ENCODE results near the gene COX7C.
"Not testable (repeated sequence)": the region's sequence is repeated elsewhere in the genome, so short reads cannot be mapped to it uniquely, and the experiment has no call there.

DNA sequence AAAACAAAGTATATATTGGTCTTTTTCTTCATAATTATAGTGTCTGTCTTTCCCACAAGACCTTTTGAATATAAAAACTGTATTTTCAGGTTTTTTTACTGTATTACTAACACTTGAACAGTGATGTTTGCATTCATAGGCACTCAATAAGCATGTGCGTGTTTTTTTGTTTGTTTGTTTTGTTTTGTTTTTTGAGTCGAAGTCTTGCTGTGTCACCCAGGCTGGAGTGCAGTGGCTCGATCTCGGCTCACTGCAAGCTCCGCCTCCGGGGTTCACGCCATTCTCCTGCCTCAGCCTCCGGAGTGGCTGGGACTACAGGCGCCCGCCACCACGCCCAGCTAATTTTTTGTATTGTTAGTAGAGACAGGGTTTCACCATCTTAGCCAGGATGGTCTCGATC lies 46.6 kb upstream of the COX7C start:
- TF ChIP-seq EZH2phosphoT487 (IDR thresholded peaks at IDR 0.05; ENCODE audit: insufficient read depth, low read depth); EZH2 (IDR thresholded peaks at IDR 0.05; ENCODE audit: insufficient read depth, poor library complexity, severe bottlenecking): not testable (repeated sequence)

Data from GM23248 (cell line).